HepG2 (cell line): ENCODE results near the gene CDK3. TPM values are rescaled to one million over a fixed set of nuclear protein-coding genes. Genes with fewer than 3 reads are reported as not detected.

ENCODE experiments used
- GPN1 ChIP-seq: sonication (generic); formaldehyde crosslinking; IDR thresholded peaks from 2 replicates; pipeline ENCODE4 v1.5.1; 2020; ENCODE audit warnings: missing genetic modification reagents, borderline replicate concordance
- HNF4G ChIP-seq, 2 experiments: sonication (generic) in 1 of 2; formaldehyde crosslinking in 1 of 2; IDR thresholded peaks; 2 replicates each; pipeline versions ENCODE4 v1.4.0 to v1.6.1; 2011 to 2020; ENCODE audit warnings: borderline replicate concordance in 2 of 2, low read depth in 2 of 2, mild to moderate bottlenecking in 2 of 2, low read length in 1 of 2, missing genetic modification reagents in 1 of 2, moderate library complexity in 1 of 2
- KAT2B ChIP-seq: fragments of 150-350 bp; IDR thresholded peaks from 2 replicates; pipeline ENCODE4 v1.6.1; 2014; ENCODE audit warnings: low read depth, low read length, borderline replicate concordance
- PLRG1 ChIP-seq: fragments of 450-650 bp; conservative IDR thresholded peaks from 2 replicates; pipeline ENCODE4 v1.6.1; 2016
- SUZ12 ChIP-seq: fragments of 150-350 bp; IDR thresholded peaks from 2 replicates; pipeline ENCODE4 v1.6.1; 2014; ENCODE audit warnings: low read depth, low read length
- ZBTB21 ChIP-seq: sonication (generic); formaldehyde crosslinking; IDR thresholded peaks from 2 replicates; pipeline ENCODE4 v1.4.0; 2020; ENCODE audit warnings: missing genetic modification reagents
- ZFP1 ChIP-seq: IDR thresholded peaks from 2 replicates; pipeline ENCODE4 v1.6.1; 2016
- ZNF263 ChIP-seq: sonication (generic); formaldehyde crosslinking; IDR thresholded peaks from 2 replicates; pipeline ENCODE4 v1.4.0; 2020; ENCODE audit warnings: missing genetic modification reagents
- ZNF326 ChIP-seq: sonication (generic); formaldehyde crosslinking; IDR thresholded peaks from 2 replicates; pipeline ENCODE4 v1.4.0; 2020; ENCODE audit warnings: missing genetic modification reagents, borderline replicate concordance
- ZNF383 ChIP-seq: sonication (generic); formaldehyde crosslinking; IDR thresholded peaks from 2 replicates; pipeline ENCODE4 v1.4.0; 2020; ENCODE audit warnings: missing genetic modification reagents, mild to moderate bottlenecking, borderline replicate concordance
- ZNF556 ChIP-seq: sonication (generic); formaldehyde crosslinking; IDR thresholded peaks from 2 replicates; pipeline ENCODE4 v1.4.0; 2020; ENCODE audit warnings: mild to moderate bottlenecking, missing genetic modification reagents, borderline replicate concordance
- ZNF558 ChIP-seq: sonication (generic); formaldehyde crosslinking; IDR thresholded peaks from 2 replicates; pipeline ENCODE4 v1.9.0; 2022; ENCODE audit warnings: mild to moderate bottlenecking, missing genetic modification reagents, borderline replicate concordance
- ZNF569 ChIP-seq: sonication (generic); formaldehyde crosslinking; IDR thresholded peaks from 2 replicates; pipeline ENCODE4 v1.5.0; 2020; ENCODE audit warnings: mild to moderate bottlenecking, missing genetic modification reagents, moderate library complexity, borderline replicate concordance
- ZNF709 ChIP-seq: sonication (generic); formaldehyde crosslinking; IDR thresholded peaks from 2 replicates; pipeline ENCODE4 v1.5.0; 2020; ENCODE audit warnings: mild to moderate bottlenecking, missing genetic modification reagents
- ZNF780A ChIP-seq: sonication (generic); formaldehyde crosslinking; IDR thresholded peaks from 2 replicates; pipeline ENCODE4 v1.8.0; 2022; ENCODE audit warnings: mild to moderate bottlenecking, missing genetic modification reagents, moderate library complexity
- ZNF782 ChIP-seq: sonication (generic); formaldehyde crosslinking; IDR thresholded peaks from 2 replicates; pipeline ENCODE4 v1.4.0; 2020; ENCODE audit warnings: missing genetic modification reagents, mild to moderate bottlenecking, borderline replicate concordance
- ZNF792 ChIP-seq: IDR thresholded peaks from 2 replicates; pipeline ENCODE4 v1.6.1; 2016
- ZSCAN20 ChIP-seq: sonication (generic); formaldehyde crosslinking; IDR thresholded peaks from 2 replicates; pipeline ENCODE4 v1.4.0; 2020; ENCODE audit warnings: missing genetic modification reagents, mild to moderate bottlenecking, borderline replicate concordance
- polyA plus RNA-seq, 8 experiments: library from polyadenylated mRNA; depleted of rRNA in 3 of 8; stranded (reverse) in 7 of 8; unstranded in 1 of 8; fragments of >200 nt; fragmentation: Illumina TruSeq in 4 of 8; extraction: Trizol in 4 of 8; gene quantifications; 2 replicates each; pipeline versions ENCODE4 v1.2.1 to v1.2.3, GENCODE V29; 2011 to 2016; ENCODE audit warnings: low read depth in 4 of 8, missing spikeins in 1 of 8, mixed read lengths in 1 of 8; ENCODE audit not compliant: insufficient read depth in 1 of 8
- total RNA-seq, 5 experiments: library from RNA; depleted of rRNA; stranded (reverse); fragments of >200 nt; fragmentation: Illumina TruSeq; extraction: Trizol; gene quantifications; 2 replicates each; pipeline ENCODE4 v1.2.3, GENCODE V29; 2016; ENCODE audit warnings: low read depth in 1 of 5
- TF ChIP-seq, protein P1 (sequence below): sonication (generic); formaldehyde crosslinking; IDR thresholded peaks from 2 replicates; pipeline ENCODE4 v1.5.1; 2020; ENCODE audit warnings: mild to moderate bottlenecking, moderate library complexity, missing genetic modification reagents
- TF ChIP-seq, protein P2 (sequence below): sonication (generic); formaldehyde crosslinking; IDR thresholded peaks from 2 replicates; pipeline ENCODE4 v1.5.0; 2020; ENCODE audit warnings: missing genetic modification reagents
- TF ChIP-seq, protein P3 (sequence below): sonication (generic); formaldehyde crosslinking; IDR thresholded peaks from 2 replicates; pipeline ENCODE4 v1.5.0; 2020; ENCODE audit warnings: missing genetic modification reagents
- TF ChIP-seq, protein P4 (sequence below): sonication (generic); formaldehyde crosslinking; IDR thresholded peaks from 2 replicates; pipeline ENCODE4 v1.4.0; 2020; ENCODE audit warnings: missing genetic modification reagents
- TF ChIP-seq, protein P5 (sequence below): sonication (generic); formaldehyde crosslinking; conservative IDR thresholded peaks from 2 replicates; pipeline ENCODE4 v1.8.0; 2022; ENCODE audit warnings: mild to moderate bottlenecking, moderate library complexity, missing genetic modification reagents
- TF ChIP-seq, protein P6 (sequence below): IDR thresholded peaks from 2 replicates; pipeline ENCODE4 v1.6.1; 2016; ENCODE audit warnings: low read depth, borderline replicate concordance

The CDK3 gene
- total and polyA plus RNA-seq, 2 of the 13 experiments (the other 11 are each of a cell fraction or from before 2014, with no cell fraction given): 5.8 to 11.4 TPM

DNA sequence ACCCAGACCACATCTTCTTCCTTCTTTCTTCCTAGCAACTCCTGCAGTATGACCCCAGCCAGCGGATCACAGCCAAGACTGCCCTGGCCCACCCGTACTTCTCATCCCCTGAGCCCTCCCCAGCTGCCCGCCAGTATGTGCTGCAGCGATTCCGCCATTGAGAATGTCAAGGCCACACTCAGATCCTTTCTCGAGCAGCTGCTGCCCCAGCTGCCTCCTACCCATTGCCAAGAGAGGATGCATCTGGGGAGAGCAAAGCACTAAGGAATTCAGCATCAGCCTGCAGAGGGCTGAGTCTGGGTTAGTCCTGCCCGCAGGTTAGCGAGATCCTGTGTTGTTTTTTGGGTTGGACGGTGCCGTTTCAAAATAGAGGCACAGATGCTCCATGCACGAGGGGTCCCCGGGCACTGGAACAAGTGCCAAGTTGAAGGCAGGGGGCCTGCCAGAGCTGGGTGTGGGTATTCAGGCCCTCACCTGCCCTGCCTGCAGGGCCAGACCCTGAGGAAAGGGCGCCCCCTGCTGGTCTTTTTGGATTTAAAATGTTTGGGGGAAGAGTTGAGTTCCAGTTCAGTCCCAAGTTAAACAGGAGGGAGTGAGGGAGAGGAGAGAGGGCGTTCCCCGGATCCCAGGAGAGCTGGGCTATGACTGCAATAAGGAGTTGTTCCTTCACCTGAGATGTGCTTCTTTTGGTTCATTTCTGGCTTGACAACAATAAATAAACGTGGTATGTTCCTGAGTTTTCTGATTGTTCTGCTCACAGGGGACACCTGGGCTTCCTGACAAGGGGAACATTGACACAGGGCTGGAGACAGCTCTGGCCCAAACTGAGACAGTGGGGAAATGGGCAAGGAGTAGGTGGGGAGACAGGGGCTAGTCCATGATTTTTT lies 4.9 kb downstream of the CDK3 start (continued):
- TF ChIP-seq, protein P1, sequence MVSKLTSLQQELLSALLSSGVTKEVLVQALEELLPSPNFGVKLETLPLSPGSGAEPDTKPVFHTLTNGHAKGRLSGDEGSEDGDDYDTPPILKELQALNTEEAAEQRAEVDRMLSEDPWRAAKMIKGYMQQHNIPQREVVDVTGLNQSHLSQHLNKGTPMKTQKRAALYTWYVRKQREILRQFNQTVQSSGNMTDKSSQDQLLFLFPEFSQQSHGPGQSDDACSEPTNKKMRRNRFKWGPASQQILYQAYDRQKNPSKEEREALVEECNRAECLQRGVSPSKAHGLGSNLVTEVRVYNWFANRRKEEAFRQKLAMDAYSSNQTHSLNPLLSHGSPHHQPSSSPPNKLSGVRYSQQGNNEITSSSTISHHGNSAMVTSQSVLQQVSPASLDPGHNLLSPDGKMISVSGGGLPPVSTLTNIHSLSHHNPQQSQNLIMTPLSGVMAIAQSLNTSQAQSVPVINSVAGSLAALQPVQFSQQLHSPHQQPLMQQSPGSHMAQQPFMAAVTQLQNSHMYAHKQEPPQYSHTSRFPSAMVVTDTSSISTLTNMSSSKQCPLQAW (CRISPR knock-in tag): peak; percentile 73; the same call in 1 of the 2 replicates
- TF ChIP-seq, protein P2, sequence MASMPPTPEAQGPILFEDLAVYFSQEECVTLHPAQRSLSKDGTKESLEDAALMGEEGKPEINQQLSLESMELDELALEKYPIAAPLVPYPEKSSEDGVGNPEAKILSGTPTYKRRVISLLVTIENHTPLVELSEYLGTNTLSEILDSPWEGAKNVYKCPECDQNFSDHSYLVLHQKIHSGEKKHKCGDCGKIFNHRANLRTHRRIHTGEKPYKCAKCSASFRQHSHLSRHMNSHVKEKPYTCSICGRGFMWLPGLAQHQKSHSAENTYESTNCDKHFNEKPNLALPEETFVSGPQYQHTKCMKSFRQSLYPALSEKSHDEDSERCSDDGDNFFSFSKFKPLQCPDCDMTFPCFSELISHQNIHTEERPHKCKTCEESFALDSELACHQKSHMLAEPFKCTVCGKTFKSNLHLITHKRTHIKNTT (CRISPR knock-in tag): no peak
- TF ChIP-seq ZBTB21 (CRISPR knock-in tag): no peak
- no peak for TF ChIP-seq ZNF383 (CRISPR knock-in tag)
- 0 out of 2 replicates have a peak, but pooled peaks have one; percentile 36 for TF ChIP-seq ZNF792 (CRISPR knock-in tag)
- TF ChIP-seq ZNF326 (CRISPR knock-in tag): no peak
- TF ChIP-seq, protein P3, sequence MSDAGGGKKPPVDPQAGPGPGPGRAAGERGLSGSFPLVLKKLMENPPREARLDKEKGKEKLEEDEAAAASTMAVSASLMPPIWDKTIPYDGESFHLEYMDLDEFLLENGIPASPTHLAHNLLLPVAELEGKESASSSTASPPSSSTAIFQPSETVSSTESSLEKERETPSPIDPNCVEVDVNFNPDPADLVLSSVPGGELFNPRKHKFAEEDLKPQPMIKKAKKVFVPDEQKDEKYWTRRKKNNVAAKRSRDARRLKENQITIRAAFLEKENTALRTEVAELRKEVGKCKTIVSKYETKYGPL: no peak
- TF ChIP-seq, protein P4, sequence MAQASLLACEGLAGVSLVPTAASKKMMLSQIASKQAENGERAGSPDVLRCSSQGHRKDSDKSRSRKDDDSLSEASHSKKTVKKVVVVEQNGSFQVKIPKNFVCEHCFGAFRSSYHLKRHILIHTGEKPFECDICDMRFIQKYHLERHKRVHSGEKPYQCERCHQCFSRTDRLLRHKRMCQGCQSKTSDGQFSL (CRISPR knock-in tag): no peak
- no peak for TF ChIP-seq ZFP1 (CRISPR knock-in tag)
- TF ChIP-seq PLRG1: no peak
- TF ChIP-seq ZNF569: no peak
- 0 out of 2 replicates have a peak, but pooled peaks have one; percentile 23 for TF ChIP-seq ZNF263
- TF ChIP-seq ZNF558 (CRISPR knock-in tag): no peak
- no peak for TF ChIP-seq GPN1 (CRISPR knock-in tag)
- TF ChIP-seq KAT2B: no peak
- peak; percentile 19; the same call in 1 of the 2 replicates for TF ChIP-seq ZNF556 (CRISPR knock-in tag)
- no peak for TF ChIP-seq ZNF782
- TF ChIP-seq ZSCAN20 (CRISPR knock-in tag): no peak
- no peak for TF ChIP-seq ZNF780A (CRISPR knock-in tag)
- TF ChIP-seq SUZ12: no peak
- TF ChIP-seq ZNF709 (CRISPR knock-in tag): no peak
- TF ChIP-seq HNF4G (IDR thresholded peaks at IDR 0.05; ENCODE audit: borderline replicate concordance, low read depth, low read length): no peak
- no peak for TF ChIP-seq HNF4G (CRISPR knock-in tag; IDR thresholded peaks at IDR 0.05; ENCODE audit: borderline replicate concordance, low read depth)
- TF ChIP-seq, protein P5, sequence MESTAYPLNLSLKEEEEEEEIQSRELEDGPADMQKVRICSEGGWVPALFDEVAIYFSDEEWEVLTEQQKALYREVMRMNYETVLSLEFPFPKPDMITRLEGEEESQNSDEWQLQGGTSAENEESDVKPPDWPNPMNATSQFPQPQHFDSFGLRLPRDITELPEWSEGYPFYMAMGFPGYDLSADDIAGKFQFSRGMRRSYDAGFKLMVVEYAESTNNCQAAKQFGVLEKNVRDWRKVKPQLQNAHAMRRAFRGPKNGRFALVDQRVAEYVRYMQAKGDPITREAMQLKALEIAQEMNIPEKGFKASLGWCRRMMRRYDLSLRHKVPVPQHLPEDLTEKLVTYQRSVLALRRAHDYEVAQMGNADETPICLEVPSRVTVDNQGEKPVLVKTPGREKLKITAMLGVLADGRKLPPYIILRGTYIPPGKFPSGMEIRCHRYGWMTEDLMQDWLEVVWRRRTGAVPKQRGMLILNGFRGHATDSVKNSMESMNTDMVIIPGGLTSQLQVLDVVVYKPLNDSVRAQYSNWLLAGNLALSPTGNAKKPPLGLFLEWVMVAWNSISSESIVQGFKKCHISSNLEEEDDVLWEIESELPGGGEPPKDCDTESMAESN (CRISPR knock-in tag): no peak
- TF ChIP-seq, protein P6, sequence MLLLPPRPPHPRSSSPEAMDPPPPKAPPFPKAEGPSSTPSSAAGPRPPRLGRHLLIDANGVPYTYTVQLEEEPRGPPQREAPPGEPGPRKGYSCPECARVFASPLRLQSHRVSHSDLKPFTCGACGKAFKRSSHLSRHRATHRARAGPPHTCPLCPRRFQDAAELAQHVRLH (CRISPR knock-in tag): peak; percentile 70; the same call in 1 of the 2 replicates
